ENCODE measurements around the gene CLASP1. TPM values are rescaled to one million over a fixed set of nuclear protein-coding genes. Genes with fewer than 3 reads are reported as not detected.
"Not testable (repeated sequence)": the region's sequence is repeated elsewhere in the genome, so short reads cannot be mapped to it uniquely, and the experiment has no call there.

CLASP1 gene
- total RNA-seq, 6 experiments from 2014 or later: 19.7 to 32.4 (median 24.1) TPM

DNA sequence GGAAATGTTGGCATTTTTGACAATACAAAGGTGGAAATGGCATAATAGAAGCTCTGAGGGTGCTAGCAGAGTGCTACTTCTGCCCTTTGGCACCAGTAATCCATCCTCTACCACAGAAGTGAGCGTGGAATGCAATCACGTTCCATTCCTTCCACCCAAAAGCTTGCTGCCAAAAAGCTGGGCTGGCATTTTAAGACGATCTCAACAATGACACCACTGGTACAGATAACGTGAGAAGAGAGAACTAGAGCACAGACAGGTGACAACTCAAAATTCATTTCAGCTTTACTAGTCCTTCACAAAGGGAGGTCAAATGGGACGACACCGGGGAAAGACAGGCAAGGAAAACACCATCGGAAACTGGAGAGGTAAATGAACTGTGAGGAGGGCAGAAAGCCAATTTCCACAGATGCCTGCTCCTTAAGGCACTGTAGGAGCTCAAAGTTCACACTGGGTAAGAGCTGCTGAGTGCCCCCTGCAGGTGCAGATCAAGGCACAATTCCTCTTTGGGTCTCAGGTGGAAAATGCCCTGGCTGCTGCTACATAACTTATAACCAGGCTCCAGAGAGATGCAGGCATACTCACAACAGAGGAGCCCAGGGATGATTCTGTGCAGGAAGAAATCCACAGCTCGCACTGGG, 169.3 kb downstream of the CLASP1 start:
- Histone ChIP-seq H3K36me3 (peaks cover 0 to 8% (median 0%) of the 10 kb centered on the region in 4 donors), H3K27ac (no peak overlapping the region), H3K27me3 (no peaks in the 10 kb centered on the region), H3K9me3 (no peaks in the 10 kb centered on the region), H3K4me1 (no peaks in the 10 kb centered on the region), H3K4me3 (no peak overlapping the region)
- WGBS (ENCODE audit: insufficient coverage, low coverage, low lambda C conversion rate, missing lambda C conversion rate): 55% methylated on average over 7 of the region's 8 CpGs
- DNase-seq (no peak), ATAC-seq (peak; percentile 32 to 46 (median 41))
- TF ChIP-seq, protein P1, sequence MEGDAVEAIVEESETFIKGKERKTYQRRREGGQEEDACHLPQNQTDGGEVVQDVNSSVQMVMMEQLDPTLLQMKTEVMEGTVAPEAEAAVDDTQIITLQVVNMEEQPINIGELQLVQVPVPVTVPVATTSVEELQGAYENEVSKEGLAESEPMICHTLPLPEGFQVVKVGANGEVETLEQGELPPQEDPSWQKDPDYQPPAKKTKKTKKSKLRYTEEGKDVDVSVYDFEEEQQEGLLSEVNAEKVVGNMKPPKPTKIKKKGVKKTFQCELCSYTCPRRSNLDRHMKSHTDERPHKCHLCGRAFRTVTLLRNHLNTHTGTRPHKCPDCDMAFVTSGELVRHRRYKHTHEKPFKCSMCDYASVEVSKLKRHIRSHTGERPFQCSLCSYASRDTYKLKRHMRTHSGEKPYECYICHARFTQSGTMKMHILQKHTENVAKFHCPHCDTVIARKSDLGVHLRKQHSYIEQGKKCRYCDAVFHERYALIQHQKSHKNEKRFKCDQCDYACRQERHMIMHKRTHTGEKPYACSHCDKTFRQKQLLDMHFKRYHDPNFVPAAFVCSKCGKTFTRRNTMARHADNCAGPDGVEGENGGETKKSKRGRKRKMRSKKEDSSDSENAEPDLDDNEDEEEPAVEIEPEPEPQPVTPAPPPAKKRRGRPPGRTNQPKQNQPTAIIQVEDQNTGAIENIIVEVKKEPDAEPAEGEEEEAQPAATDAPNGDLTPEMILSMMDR (IDR thresholded peaks at IDR 0.05): peak in 1 of 4 donors; percentile 25
- no peak for TF ChIP-seq POLR2A (IDR thresholded peaks at IDR 0.05)
- intact Hi-C loops (cut with DNase I): no loop called here

DNA sequence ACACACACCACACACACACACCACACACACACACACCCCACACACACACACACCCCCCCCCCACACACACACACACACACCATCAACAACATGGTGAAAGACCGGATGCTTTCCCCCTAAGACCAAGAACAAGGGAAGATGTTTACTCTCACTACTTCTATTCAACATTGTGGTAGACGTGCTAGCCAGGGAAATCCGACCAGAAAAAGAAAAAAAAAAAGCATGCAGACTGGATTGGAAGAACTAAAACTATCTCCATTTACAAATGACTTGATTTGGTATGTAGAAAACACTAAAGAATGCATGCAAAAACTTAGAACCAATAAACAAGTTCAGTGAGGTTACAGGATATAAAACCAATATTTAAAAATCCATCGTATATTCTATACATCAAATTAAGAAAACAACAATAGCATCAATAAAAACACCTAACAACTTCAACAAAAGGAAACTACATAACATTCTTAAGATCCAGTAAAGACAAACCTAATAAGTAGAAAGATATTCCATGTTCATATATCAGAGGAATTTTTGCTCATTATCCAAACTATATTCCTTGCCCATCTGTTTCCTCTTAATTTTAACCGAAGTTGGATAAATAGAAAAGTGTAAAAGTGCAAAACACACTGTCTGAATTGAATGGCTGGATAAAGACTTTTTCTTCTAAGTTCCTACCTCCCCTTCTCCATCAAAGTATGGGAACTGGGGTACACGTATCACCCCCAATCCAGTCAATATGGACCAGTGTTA, 170.1 kb downstream of the CLASP1 start:
- H3K36me3 ChIP-seq: peaks cover 0 to 8% (median 0%) of the 10 kb centered on the region in 4 donors
- no peak overlapping the region for H3K27ac ChIP-seq
- no peaks in the 10 kb centered on the region for H3K4me1 ChIP-seq
- WGBS (ENCODE audit: insufficient coverage, low coverage, low lambda C conversion rate, missing lambda C conversion rate): 87% methylated on average over 6 of the region's 6 CpGs
- H3K9me3 ChIP-seq: no peaks in the 10 kb centered on the region
- intact Hi-C loops (cut with DNase I): no loop called here
- no peak overlapping the region for H3K4me3 ChIP-seq
- DNase-seq (no peak), ATAC-seq (no peak)
- no peaks in the 10 kb centered on the region for H3K27me3 ChIP-seq
- TF ChIP-seq, protein P1 (IDR thresholded peaks at IDR 0.05): no peak

DNA sequence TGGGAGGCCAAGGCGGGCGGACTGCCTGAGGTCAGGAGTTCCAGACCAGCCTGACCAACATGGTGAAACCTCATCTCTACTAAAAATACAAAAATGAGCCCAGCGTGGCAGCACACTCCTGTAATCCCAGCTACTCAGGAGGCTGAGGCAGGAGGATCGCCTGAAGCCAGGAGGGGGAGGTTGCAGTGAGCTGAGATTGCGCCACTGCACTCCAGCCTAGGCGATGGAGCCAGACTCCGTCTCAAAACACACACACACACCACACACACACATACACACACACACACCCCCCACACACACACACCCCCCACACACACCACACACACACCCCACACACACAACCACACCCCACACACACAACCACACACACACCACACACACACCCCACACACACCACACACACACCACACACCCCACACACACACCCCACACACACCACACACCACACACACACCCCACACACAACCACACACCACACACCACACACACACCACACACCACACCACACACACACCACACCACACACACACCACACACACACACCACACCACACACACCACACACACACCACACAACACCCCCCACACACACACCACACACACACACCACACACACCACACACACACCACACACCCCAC, 170.8 kb downstream of the CLASP1 start:
- H3K9me3 ChIP-seq; H3K27ac ChIP-seq; H3K36me3 ChIP-seq; H3K27me3 ChIP-seq; H3K4me1 ChIP-seq; ATAC-seq; DNase-seq; H3K4me3 ChIP-seq; intact Hi-C loops (cut with DNase I): not testable (repeated sequence)
- WGBS (ENCODE audit: insufficient coverage, low coverage, low lambda C conversion rate, missing lambda C conversion rate): 100% methylated on average over 2 of the region's 7 CpGs

DNA sequence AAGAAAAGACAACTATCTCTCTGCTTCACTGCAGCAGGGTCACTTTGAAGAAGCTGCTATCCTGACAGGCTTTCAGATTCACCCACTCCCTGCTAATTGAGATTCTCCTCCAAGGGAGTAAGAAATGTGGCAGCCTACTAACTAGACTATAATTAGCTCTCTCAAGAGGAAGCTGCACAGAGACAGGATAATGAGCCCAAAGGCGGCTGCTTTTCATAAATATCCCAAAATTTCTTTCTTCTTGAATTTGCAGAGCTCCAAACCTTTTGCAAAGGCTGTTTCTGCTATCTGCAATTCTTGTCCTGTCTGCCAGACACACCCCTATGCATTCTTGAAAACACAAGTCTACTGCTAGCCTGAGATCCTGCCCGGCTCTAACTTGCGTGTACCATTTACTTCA, 172.6 kb downstream of the CLASP1 start:
- DNase-seq (no peak), ATAC-seq (no peak)
- intact Hi-C loops (cut with DNase I): no loop called here
- TF ChIP-seq POLR2A (IDR thresholded peaks at IDR 0.05): no peak
- TF ChIP-seq, protein P1 (IDR thresholded peaks at IDR 0.05): no peak
- Histone ChIP-seq H3K36me3 (no peaks in the 10 kb centered on the region), H3K4me3 (no peak overlapping the region), H3K27ac (no peak overlapping the region), H3K4me1 (no peaks in the 10 kb centered on the region), H3K9me3 (no peaks in the 10 kb centered on the region), H3K27me3 (no peaks in the 10 kb centered on the region)
- 80% methylated on average over 1 of the region's 3 CpGs for WGBS (ENCODE audit: insufficient coverage, low coverage, low lambda C conversion rate, missing lambda C conversion rate)
